GM19023 (cell line): Measurements from ENCODE around the gene MAGI2.
"Not testable (repeated sequence)": the region's sequence is repeated elsewhere in the genome, so short reads cannot be mapped to it uniquely, and the experiment has no call there.

Experiments
- ATAC-seq: cut with Tn5 transposase; IDR thresholded peaks from one replicate; pipeline ENCODE4 v1.9.1; 2021; ENCODE audit warnings: mild to moderate bottlenecking, moderate library complexity; ENCODE audit not compliant: unreplicated experiment

The MAGI2 gene

DNA sequence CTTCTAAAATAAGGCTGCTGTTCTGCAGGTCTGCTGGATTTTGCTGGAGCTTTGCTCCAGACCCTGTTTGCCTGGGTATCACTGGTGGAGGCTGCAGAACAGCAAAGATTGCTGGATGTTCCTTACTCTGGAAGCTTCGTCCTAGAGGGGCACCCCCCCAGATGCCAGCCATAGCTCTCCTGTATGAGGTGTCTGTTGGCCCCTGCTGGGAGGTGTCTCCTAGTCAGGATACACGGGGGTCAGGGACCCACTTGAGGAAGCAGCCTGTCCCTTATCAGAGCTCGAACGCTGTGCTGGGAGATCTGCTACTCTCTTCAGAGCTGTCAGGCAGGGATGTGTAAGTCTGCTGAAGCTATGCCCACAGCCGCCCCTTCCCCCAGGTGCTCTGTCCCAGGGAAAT, 382.3 kb downstream of the MAGI2 start:
- ATAC-seq: not testable (repeated sequence)

DNA sequence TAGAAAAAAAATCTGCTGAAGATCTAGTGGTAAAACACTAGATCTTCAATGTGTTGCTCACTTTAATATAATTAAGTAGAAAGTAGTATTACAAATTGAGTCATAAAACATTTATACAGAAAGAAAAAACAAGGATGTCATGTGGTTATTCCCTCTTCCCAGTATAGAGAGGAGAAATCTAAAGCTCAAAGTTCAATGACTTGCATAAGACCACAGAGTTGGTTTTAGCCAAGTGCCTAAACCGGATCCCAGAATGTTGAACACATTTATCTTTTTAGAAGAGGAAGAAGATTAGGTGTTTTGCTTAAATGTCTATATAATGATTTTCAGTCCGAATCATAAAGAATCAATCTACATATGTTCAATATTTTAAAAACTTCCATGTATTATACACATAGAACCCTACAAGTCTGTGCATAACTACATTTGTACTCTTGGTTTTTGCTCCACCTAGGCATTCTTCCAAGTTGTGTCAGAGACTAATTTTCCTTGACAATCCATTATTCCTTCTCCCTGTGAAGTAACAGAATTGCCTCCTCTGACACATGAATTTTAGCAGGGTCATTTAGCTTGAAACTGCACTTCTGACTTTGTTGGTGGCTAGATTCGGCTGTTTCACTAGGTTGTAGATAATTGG, 389.2 kb downstream of the MAGI2 start:
- no peak for ATAC-seq

DNA sequence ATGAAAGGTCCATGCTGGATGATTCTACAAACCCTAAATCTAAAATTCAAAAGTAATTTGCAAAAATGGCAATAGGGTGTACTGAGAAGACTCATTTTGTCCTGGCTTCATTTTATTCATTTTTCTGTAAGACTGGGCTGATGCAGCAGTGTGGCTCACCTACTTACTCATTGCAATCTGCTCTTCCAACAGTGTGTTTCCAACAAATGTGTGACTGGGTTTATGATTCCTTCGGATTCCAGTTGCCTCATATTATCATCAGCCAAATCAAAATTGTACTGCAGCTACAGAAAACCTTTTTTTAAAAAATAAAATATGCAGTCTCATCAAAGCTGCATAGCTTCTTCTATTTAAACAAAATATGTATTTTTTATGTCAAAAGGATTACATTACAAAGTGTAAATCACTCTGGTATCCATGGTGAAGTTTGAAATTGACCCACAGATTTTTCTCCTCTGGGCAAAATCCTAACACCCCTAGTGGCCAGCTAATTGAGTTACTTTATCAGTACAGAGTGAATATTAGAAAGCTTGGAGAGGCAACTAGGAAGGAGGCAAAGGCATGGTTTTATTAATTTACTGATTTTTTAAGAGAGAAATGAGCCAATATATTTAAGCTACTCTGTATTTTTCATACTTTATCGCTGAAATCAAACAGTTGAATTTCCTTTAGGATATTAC, 390.3 kb downstream of the MAGI2 start:
- no peak for ATAC-seq

DNA sequence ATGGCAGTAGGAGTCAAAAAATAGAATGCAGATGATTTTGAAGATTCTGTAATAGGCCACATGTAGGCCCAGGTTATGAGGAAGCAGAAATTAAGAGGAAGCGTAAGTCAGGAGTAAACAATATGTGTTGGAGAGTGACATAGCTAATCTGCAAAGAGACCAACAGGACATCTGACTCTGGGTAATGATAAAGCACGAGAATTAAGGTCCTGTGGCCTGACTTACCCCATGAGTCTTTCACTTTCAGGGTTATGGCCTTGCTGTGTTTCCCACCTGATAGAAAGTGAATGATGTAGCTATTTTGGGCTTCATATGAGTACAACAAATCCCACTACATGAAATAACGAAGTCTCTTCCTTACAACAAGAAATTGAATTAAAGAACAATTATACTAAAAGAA, 393.0 kb downstream of the MAGI2 start:
- ATAC-seq: no peak

DNA sequence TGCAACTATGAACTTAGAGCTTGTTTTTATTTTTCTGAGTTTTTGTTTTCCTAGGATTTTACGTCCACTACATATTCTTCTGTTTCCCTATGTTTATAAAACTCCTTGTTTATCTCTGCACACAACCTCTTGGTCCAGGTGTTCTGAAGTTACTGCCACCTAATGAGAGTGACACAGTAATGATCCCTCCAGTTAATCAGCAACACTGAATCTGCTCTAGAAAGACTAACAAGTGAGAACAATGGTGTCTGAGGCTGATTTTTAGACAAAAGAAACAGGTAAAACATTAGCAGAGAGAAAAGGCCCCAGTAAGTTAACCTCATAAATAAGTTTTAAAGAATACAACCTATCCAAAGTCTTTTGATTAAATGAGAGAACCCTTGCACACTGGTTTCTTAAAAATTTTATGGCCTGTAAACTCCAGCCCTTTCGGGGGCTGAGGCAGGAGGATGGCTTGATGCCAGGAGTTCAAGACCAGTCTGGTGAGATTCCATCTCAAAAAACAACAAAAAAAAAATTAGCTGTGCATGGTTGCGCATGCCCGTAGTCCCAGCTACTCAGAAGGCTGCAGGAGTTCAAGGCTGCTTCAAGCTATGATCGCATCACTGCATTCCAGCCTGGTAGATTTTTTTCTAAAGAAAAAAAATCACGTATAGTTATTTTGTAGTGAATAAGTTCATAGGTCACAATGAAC, 397.6 kb downstream of the MAGI2 start:
- ATAC-seq: no peak

DNA sequence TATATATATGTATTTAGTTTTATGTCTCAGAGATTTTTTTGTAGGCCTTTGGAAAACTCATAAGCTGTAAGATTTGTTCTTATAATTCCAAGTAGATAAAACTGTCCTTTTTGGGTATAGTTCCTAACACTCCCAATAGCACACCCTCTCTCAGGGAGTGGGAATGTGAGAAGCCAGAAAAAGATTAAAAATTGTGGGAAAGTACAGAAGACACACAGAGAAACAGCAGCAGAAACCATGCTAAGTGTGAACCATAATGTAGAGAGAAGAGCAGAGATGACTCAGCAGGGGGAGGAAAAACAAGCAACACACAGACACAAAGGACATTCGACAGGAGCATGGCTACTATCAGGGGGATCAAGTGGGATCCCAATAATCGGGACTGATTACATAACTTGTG, 401.6 kb downstream of the MAGI2 start:
- ATAC-seq: no peak

DNA sequence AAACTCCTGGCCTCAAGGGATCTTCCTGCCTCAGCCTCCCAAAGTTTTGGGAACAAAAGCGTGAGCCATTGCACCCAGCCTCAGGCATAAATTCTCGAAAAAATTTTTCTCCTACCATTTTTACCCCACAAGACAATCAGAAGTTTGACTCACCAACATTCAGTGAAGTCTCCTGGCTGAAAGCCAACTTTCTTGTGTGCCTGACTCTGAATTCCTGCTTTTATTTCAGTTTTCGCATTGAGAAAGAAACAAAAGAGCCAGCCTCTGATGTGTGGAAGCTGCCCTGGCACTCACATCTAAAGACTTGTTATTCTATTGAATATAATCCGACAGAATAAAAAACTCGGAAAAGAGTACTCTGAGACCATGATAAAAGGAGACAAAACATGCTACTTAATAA, 402.9 kb downstream of the MAGI2 start:
- no peak for ATAC-seq

DNA sequence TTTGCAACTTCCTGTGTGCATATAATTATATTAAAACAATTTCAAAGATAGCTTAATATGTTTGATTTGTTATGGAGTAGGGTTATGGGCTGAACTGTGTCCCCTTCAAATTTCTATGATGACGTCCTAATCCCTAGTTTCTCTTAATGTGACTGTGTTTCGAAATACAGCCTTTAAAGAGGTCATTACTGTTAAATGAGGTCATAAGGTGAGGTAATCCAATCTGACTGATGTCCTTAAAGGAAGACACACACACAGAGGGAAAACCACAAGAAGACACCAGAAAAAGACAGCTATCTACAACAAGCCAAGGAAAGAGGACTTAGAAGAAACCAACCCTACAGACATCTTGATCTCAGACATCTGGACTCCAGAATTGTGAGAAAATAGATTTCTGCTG, 407.4 kb downstream of the MAGI2 start:
- no peak for ATAC-seq

DNA sequence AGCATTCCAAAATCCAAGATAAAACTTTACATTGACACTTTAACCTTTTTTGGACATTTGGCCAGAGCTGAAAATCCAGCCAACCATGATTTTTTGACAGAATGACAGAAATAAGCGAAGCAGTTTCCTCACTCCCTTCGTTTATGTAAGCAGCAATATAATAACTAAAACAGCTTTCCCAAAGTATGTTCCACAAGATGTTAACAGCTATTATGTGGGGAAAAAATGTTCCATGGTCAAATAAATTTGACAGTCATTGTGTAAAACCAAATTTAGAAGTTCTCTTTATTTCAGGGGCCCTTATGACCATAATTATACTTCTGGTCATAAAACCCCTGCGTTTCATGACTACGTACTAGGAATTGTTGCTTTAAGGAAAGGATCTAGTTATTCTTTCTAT, 416.5 kb downstream of the MAGI2 start:
- no peak for ATAC-seq

DNA sequence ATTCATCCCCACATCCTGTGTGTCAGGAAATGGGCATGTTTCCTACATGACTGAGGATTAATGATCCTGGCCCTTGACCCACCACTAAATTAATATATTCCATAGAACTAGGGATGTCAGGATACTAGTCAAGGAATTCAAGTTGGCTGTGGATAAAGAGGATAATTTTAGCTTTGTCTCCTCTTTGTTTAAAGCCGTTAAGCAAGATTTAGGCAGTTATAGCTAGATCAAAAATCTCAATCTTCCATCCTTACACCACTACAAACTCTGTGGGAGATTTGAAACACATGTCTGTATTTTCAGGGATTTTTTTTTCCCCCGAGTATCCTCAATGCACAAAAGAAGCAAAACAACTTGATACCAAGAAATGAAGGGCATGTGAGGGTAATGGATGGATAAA, 417.1 kb downstream of the MAGI2 start:
- ATAC-seq: no peak

DNA sequence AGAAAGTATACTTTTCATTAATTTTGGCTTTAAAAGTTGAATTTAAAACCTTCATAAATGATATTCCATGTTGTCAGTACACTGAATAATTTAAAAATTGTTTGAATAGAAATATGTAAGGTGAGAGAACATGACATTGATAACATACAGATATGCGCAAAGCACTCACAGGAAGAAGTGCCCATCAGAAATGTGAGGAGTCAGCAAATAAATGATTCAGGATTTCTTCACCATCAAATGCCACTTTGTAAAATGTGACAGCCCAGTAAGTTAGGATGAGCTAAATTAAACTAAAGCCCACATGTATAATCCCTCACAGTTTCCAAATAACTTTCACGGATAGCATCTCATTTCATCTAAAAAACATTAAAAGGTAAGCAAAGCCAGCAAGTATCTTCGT, 417.6 kb downstream of the MAGI2 start:
- no peak for ATAC-seq

DNA sequence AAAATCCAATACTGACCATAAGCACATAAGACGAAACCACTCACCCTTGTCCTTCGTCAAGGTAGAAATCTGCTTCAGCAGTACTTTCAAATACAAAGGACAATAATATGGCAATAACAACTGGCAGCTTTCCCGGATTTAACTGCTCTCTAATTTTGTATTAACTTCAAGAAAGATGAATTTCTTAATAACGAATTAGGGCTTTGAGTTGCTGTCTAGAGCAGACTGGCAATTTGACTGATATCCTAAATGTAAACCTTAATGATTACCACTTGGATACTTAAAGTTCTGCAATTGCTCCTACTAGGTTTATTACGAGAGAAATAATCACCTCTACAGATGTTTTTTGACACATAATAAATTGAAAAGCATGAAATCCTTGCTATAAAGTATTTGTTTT, 418.7 kb downstream of the MAGI2 start:
- no peak for ATAC-seq

DNA sequence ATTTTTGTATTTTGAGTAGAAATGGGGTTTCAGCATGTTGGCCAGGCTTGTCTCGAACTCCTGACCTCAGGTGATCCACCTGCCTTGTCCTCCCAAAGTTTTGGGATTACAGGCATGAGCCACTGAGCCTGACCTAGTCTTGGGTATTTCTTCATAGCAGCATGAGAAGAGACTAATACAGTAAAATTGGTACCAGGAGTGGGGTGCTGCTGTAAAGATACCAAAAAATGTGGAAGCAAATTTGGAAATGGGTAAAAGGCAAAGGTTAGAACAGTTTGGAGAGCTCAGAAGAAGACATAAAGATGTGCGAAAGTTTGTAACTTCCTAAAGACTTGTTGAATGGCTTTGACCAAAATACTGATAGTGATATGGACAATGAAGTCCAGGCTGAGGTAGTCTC, 433.8 kb downstream of the MAGI2 start:
- not testable (repeated sequence) for ATAC-seq

DNA sequence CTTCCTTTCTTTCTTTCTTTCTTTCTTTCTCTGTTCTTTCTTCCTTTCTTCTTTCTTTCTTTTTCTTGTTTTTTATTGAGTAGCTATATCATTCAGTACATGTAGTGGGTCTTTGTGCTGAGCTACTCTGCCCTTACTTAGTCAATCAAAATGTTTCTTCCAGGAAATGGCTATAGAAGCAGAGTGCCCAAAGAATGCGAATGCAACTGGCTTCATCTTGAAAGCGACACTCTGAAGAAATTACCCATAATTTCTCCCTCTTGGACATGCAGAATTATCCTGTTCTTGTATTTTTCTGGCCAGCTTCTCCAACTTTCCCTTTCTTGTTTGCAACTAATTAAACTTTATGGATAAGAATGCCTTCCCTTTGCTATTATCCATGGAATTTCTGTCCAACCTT, 441.5 kb downstream of the MAGI2 start:
- no peak for ATAC-seq

DNA sequence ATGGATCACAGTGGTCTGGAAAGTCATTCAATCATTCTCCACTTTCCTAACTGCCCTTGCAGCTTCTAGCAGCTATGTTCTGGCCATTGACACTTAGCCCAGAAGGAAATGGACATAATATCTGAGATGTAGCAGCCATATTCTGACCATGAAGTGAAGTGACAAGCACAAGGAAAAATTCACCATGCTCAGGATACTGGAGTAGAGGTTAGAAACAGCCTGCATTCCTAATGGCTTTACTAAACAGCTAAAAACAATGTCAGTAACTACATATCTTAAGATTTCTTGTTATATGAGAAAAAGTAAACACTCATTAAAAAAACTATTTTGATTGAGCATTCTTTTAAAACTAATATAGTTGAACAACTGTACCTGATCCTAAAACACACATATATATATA, 443.8 kb downstream of the MAGI2 start:
- ATAC-seq: no peak

DNA sequence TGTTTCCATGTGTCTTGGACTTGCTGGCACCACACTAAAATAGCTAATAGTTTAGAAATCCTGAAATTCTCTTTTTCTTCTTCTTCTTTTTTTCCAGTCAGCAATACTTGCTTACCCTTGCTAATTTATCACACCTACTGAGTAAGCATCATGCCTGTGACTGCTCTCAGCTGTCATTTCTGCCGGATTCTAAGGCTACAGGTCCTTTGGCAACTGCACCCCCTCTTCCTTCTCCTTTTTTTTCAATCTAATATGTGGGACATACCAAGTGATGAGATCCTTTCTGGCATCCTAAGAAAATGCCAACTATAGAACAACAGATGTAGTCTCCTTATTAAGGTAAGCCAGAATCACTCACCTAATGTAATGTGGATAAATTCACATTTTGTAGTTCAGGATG, 444.7 kb downstream of the MAGI2 start:
- ATAC-seq: no peak

DNA sequence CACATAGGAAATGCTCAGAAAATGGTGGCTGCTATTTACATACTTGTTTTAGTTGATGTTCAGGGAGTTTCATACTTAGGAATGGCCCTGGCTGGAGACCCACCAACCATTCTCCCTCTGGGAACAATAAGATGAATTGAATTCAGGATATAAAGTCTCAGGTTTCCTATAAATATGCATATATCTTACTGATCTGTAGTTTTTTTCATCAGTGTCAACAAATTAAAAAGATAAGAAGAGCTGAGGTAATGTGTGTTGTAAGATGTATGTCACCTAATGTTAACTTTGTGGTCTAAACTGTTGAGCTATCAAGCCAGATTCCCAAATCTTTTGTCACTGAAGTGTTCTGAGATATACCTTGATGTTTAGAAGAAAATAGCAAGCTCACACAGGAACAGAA, 457.5 kb downstream of the MAGI2 start:
- no peak for ATAC-seq

DNA sequence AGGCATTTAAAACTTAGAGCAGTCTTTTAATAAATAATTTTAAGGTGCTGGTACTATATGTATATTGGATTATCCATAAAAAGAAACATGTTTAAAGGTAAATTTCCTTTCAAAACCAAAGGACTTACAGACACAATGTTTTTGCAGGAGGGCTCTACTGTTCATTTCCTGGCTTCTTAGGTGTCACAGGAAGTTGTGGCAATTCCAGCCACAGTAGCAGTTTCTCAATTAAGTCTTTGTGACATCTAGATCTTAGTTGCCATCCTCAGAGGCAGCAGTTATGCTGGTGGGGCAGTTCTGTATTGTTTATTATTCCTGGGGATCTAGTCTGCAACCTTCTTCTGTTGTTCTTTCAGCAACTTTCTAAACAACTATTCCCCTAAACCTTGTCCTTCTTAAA, 460.1 kb downstream of the MAGI2 start:
- ATAC-seq: no peak

DNA sequence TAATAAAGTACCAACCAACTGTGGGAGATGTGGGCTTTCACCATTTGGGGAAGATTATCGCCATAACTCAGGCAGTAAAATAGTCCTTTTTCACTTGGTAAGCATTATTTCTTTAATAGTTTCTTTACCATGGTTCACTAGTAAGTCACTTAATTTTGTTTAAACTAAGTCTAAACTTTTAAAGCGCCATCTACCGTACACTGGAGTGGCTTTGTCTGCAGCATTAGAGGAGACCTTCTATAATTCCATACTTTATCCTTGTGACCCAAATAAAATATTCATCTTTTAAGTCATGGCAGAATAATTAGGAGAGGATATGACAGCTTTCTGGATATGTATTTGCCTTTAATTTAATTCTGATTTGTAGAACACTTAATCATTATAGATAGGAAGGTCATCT, 468.0 kb downstream of the MAGI2 start:
- ATAC-seq: no peak

DNA sequence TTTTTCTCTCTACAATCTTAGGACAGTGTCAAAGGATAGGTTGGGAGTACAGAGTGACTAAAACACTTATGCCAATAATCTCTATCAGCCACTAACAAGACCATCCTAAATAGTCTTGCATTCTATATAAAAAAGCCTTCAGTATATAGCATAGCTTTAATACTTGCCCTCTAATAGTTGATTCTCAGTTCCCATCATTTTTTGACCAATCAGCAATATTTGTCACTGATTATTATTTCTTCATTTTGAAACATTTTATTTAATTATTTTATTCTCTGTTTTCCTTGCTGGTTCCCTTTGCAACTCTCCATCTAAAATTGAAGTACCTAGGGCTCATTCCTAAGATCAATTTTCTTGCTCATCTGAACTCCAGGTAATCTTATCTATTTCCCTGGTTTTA, 470.0 kb downstream of the MAGI2 start:
- no peak for ATAC-seq

DNA sequence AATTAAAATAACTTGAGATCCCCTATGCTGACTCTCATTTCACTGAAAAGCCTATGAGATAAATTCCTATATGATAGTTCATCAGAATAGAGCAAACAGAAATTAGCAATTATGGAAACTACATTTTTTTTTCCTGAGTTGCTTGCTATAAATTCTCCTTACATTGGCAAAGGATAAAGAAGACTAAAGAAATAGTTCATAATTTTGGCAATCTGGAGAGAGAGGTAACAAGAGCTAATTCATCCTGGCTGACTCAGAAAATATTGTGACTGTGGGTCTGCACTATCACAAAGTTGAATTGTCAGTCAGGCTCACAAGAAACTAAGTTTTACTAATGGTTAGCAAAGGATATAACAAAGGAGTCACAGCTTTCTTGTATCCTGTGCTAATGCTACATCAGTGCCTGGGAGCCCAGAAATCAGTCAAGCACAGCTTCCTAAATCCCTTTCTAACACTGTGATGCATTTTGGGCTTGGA, 483.0 kb downstream of the MAGI2 start:
- ATAC-seq: no peak

DNA sequence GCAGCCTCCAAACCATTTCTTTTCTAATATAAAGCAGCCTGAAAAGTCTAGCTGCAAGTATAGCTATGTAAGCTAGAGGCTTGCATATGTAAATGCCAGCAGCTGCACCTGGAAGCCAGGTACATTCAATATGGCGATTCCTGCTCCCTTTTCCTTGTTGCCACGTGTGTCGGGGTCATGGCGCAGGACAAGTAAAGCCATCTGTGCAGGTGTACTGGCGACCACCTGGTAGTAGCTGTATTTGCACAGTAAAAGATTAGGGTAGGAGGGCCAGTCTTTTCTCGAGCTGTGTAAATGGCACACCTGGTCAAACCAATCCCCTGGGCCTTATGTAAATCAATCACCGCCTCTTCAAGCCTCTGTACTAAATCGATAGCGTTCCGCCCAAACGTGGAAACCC, 484.5 kb downstream of the MAGI2 start:
- ATAC-seq: no peak
